Endometrial microvascular endothelial cells (primary cell): ENCODE data around the gene APOOL. TPM values are rescaled to one million over a fixed set of nuclear protein-coding genes. Genes with fewer than 3 reads are reported as not detected.
"Not testable (repeated sequence)": the region's sequence is repeated elsewhere in the genome, so short reads cannot be mapped to it uniquely, and the experiment has no call there.

Experiments used
- in situ Hi-C: cut with HindIII; loops from 2 replicates; pipeline ENCODE4 v1.10.0; 2017; ENCODE audit warnings: low sequenced_read_pairs, low pct_unique_long_range_greater_than_20kb; ENCODE audit errors: inconsistent ontology term
- total RNA-seq: library from RNA; depleted of rRNA; stranded (reverse); fragments of >200 nt; gene quantifications from one replicate; pipeline ENCODE4 v1.2.3, GENCODE V29; 2015; ENCODE audit errors: inconsistent ontology term

The APOOL gene, protein sequence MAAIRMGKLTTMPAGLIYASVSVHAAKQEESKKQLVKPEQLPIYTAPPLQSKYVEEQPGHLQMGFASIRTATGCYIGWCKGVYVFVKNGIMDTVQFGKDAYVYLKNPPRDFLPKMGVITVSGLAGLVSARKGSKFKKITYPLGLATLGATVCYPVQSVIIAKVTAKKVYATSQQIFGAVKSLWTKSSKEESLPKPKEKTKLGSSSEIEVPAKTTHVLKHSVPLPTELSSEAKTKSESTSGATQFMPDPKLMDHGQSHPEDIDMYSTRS
- 10.3 TPM for total RNA-seq

DNA sequence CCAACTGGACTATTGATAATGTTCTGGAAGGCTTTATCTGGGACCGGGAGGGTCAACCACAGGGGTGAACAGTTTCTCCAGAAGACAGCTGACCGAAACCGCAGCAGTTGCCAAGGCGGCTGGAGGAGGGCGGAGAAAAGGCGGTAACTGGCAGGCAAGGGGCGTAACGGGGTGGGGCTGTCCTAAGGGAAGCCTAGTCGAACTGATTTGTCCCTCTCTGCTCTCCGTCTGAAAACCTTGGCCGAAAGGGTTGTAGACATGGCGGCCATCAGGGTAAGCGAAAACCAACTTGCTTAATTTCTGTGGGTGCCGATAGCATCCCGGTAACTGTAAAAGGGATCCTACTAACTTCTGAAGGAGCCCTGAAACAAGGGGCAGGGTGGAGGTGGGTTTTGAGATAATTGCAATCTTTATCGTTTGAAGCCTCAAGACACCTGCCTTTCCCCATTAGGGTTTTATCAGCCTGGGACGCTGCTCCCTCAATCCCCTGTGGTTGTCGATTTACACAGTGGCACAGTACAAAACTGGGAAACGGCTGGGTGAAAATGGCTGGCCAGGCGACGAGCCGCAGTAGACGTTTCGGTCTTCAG lies at the start of gene APOOL:
TSS of gene APOOL (plus strand) at position 223 of the 590 bp plus-strand sequence. CDS start at position 259, 36 bp downstream.
- in situ Hi-C loops = no loop called here

DNA sequence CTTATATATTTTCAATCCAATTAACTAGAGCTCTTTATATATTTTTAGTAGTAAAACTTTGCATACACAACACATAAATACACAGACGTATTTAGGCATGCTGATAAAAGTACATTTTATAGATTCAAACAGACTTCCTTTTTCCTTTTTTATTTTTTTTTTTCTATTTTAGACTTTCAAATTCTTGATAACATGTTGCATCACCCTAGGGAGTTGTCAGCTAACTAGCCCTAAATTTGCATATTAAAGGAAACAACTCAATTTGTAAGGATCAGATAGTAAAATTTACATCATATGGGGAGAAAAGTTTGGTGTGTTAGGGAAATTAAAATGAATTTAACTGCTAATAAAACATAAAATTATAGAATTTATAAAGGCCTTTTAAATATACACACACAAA lies 47.4 kb upstream of the APOOL start:
- in situ Hi-C loops = no loop called here

DNA sequence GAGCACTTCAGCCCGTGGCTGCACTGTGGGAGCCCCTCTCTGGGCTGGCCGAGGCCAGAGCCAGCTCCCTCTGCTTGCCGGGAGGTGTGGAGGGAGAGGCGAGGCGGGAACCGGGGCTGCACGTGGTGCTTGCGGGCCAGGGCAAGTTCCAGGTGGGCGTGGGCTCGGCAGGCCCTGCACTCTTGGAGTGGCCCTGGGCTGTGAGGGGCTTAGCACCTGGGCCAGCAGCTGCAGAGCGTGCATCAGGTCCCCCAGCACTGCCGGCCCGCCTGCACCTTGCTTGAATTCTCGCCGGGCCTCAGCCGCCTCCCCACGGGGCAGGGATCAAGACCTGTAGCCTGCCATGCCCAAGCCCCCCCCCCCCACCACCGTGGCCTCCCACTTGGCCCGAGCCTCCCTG lies 28.9 kb upstream of the APOOL start:
- in situ Hi-C loops = no loop called here

DNA sequence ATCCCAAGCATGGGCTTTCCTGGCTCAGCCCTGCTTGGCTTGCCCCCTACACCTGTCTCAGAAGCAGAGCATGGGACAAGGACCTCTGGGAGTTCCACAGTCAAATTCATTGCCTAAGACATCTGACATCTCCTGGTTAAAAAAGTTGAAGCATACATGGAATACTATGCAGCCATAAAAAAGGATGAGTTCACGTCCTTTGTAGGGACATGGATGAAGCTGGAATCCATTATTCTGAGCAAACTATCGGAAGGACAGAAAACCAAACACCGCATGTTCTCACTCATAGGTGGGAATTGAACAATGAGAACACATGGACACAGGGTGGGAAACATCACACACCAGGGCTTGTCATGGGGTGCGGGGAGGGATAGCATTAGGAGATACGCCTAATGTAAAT lies 11.9 kb upstream of the APOOL start:
- in situ Hi-C loops = not testable (repeated sequence)

DNA sequence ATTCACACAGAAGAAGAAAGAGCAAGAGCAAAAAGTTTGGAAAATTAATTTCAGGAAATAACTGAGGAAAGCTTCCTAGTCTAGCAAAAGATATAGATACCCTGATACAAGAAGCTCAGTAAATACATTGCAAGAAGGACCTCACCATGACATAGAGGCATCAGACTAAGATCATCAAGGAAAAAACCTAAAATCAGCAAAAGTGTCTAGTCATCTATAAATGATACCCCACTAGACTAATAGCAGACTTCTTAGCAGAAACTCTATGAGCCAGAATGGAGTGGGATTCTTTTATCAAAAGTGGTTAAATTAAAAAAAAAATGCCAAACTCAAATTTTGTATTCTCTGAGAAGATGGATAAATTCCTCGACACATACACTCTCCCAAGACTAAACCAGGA lies 10.5 kb upstream of the APOOL start:
- in situ Hi-C loops = no loop called here

DNA sequence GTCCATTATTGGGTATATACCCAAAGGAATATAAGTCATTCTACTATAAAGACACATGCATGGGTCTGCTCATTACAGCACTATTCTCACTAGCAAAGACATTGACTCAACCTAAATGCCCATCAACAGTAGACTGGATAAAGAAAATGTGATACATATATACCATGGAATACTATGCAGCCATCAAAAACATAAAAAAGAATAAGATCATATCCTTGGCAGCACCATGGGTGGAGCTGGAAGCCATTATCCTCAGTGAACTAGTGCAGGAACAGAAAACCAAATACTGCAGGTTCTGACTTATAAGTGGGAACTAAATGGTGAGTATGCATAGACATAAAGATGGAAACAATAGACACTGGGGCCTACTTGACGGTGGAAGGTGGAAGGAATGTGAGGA lies 2.3 kb upstream of the APOOL start:
- in situ Hi-C loops = no loop called here

DNA sequence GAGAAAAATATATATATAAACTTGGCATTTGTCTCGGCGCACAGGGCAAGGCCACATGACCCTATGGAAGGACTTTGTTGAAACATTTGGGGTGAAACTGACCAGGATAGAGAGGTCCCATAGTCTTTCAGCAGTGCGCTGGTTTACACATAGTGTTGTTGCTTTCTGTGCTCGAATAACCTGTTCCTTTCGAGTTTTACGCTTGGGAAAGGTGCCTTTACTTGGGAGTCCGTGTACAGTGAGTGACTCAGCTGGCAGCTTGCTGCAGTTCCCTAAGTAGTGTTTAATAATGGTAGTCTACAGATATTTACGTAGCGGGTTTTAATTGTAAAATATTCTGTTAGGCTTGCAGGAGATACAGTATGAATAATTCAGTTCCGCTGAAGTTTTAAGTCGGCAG lies 578 bp downstream of the APOOL start:
- in situ Hi-C loops = no loop called here

DNA sequence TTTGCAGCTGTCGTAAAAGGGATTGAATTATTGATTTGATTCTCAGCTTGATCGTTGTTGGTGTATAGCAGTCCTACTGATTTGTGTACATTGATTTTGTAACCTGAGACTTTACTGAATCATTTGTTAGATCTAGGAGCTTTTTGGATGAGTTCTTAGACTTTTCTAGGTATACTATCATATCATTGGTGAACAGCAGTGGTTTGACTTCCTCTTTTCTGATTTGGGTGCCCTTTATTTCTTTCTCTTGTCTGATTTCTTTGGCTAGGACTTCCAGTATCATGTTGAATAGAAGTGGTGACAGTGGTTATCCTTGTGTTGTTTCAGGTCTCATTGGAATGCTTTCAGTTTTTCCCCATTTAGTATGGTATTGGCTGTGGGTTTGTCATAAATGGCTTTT lies 8.4 kb downstream of the APOOL start:
- in situ Hi-C loops = no loop called here

DNA sequence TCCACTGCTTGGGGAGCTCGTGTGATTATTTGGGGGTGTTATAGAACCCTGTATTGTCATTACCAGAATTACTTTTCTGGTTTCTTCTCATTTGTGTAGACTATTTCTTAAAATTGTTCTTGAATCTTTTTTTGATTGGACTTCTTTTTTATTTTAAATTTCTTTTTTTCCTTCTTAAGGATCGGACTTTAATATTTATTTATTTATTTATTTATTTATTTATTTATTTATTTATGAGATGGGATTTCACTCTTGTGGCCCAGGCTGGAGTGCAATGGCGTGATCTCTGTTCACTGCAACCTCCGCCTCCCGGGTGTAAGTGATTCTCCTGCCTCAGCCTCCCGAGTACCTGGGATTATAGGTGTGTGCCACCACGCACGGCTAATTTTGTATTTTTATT lies 11.7 kb downstream of the APOOL start:
- in situ Hi-C loops = not testable (repeated sequence)

DNA sequence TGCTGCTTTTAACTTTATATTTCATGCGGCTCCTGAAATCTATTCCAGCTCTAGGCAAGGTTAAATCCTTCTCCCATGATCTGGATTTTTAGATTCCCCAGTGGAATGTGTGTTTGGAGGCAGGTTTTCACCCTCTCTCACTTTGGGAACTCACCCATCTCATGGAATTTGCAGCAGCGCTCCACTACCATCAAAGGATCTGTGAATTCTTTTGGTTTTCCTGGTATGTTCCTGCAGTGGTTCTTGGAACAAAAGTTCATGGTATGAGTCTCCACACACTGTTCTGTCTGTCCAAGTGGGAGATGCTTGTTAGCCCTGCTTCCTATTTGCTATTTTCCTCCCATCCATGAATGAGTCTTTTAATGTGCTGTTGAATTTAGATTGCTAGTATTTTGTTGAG lies 14.0 kb downstream of the APOOL start:
- in situ Hi-C loops = no loop called here

DNA sequence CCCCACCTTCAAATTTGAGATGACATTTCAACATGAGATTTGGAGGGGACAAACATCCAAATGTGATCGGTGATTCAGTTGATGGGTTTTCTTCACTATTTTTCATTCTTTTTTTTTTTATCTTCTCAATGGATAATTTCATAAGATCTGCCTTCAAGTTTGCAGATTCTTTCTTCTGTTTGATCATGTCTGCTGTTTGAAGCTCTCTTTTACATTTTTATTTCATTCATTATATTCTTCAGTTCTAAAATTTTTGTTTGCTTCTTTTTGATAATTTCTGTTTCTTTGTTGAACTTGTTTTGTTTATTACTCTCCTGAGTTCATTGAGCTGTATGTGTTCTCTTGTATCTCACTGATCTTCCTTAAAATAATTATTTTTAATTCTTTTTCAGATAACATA lies 14.8 kb downstream of the APOOL start:
- in situ Hi-C loops = no loop called here

DNA sequence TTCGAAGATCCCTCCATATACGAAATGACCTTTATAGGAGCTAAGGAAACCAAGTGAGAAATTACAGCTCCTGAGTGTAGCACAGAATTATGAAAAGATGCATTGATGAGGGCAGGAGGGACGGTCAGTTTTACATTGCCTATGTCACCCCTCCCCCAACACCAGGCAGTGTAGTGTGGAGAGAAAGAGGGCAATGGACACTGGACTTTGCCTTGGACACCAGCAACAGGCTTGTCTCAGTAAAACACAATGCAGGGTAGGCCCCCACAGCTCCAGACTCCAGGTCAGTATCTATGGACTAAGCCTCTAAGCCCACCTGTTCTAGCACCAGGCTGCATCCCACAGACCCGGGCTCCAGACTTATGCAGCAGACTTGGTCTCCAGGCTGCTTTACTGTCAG lies 16.5 kb downstream of the APOOL start:
- in situ Hi-C loops = no loop called here

DNA sequence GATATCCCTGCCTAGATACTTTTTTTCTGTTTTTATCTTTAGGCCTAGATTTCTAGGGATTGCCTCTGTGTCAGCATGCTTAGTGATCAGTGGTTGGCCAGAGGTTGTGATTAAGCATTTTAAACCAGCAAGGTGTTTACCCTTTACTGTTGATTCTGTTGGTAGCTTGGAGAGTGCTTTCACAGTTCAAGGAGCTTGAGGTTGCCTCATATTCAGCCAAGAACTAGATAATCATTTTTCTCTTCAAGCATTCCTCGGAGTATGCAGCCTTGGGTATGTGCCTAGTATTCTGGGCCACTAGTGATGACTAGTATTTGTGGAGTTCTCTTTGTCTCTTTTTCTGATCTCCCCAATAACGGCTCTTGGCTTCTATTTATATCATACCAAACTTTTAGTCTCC lies 20.4 kb downstream of the APOOL start:
- in situ Hi-C loops = no loop called here

DNA sequence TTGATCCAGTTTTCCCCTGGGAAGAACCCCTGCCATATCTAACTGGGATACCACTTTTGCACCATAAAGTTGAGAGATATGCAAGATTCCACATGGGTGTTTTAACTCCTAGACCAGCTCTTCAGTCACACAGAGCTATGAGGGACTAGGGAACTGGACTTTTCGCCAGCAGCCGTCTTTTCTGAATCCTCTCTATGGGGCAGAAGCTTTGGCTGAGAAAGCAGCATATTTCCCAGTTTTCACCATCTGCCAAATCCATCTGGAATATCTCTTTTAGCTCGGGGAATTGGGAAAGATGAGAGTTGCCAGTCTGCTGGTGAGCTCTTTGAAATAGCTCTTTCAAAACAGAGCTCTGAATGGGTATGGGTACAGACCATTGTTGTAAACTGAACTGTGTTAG lies 20.9 kb downstream of the APOOL start:
- in situ Hi-C loops = no loop called here

DNA sequence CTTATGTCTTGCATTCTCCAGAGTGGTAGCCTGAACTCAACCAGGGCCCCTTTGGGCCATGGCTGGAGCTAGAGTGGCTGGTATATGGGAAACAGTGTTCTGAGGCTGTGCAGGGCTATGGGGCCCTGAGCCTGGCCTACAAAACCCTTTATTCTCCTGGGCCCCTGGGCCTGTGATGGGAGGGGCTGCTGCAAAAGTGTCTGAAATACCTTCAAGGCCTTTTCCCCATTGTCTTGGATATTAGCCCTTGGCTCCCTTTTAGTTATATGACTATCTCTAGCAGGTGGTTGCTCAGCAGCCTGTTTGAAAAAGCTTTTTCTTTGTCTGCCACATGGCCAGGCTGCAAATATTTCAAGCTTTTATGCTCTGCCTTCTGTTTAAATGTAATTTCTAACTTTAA lies 22.5 kb downstream of the APOOL start:
- in situ Hi-C loops = no loop called here

DNA sequence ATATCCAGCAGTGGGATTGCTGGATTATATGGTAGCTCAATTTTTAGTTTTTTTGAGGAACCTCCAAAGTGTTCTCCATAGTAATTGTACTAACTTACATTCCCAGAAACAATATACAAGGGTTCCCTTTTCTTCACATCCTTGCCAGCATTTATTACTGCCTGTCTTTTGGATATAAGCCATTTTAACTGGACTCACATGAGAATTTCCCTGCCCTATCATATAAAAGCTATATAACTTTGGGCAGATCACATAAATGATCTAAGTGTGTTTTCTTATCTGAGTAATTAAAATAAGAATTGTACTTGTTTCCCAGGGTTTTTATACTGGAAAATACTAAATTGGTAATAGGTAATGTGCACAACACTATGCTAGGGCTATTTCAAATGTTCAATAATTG lies 25.4 kb downstream of the APOOL start:
- in situ Hi-C loops = no loop called here

DNA sequence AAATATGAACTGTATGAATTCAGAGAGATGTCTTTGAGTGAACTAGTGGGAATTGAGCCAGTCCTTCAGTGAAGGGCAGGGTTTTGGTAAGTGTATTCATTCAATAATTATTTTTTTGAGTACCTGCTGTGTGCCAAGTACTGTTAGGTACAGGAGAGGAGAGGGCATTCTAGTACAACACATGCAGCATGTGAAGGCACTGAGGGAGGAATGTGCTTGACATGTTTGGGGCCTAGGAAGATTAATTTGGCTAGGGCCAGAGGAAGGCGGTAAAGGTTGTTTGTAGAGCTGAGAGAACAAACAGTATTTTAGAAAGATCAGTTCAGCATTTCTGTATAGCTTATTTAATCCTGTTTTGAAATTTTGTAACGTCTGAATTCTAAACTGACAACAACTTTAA lies 27.8 kb downstream of the APOOL start:
- in situ Hi-C loops = no loop called here

DNA sequence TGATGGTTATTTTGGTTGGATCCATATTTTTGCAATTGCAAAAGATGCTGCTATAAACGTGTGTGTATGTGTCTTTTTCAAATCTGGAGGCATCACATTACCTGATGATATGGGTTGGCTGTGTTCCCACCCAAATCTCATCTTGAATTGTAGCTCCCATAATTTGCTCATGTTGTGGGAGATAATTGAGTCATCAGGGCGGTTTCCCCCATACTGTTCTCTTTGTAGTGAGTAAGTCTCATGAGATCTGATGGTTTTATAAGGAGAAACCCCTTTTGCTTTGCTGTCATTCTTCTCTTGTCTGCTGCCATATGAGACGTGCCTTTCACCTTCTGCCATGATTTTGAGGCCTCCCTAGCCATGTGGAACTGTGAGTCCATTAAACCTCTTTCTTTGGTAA lies 33.4 kb downstream of the APOOL start:
- in situ Hi-C loops = no loop called here

DNA sequence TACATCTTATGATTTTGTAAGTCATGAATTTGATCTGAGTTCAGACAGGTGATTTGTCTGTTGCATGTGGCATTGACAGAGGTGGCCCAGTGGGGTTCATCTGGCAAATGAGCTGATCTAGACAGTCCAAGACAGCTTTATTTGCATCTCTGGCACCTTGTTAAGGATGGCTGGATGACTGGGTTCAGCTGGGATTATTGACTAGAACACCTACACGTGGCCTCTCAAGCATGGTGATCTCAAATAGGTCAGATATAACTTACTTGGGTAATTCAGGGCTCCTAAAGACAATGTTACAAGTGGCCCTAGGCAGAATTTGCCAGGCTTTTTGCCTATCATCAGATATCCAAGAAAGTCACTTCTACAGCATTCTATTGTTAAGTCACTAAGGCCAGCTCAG lies 48.0 kb downstream of the APOOL start:
- in situ Hi-C loops = no loop called here

DNA sequence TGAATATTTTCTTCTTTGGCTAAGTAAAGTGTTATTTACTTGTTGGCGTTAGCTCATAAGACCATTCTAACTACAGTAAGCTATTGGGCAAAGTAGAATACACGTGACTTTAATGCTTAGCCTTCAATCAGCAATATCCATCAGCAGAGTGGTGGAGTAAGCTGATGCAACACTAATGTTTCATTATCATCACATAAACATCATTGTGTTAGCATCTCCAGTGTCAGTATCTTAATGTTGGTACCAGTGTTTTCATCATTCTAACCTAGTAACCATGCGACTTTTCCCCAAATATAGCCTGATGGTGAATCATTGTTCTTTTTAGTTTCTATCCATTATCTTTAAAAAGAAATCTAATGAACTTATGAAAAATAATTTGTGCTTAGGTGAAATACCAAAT lies 48.5 kb downstream of the APOOL start:
- in situ Hi-C loops = no loop called here
